ENCODE results near the gene COL4A2. TPM values are rescaled to one million over a fixed set of nuclear protein-coding genes. Genes with fewer than 3 reads are reported as not detected.
A peak's percentile ranks its signal among the peaks of the same experiment; 100 is the strongest.

COL4A2 gene
- total RNA-seq, 6 donors from 2014 or later = 169 to 458 (median 258) TPM

DNA sequence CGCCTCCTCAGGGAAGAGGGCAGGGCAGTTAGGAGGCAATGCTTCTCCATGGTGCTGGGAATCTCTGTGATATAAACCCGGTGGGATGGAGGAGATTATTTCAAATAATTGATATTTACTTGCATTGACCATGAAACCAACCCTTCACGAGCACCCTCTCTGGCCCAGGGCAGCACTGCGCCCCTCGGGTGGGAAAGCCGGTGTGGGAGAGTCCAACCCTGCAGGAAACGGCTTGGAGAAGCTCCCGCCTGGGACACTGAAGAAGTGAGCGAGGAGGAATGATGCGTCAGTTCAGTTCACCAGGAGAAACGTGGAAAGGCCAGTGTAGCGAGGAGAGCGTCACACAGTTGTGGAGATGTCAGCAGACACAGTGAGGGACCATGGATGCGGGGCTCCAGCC is 99.9 kb downstream of the COL4A2 start:
- H3K27ac ChIP-seq = peak overlapping the region; percentile 33 to 79 (median 70)
- no peak for TF ChIP-seq POLR2A (IDR thresholded peaks at IDR 0.05)
- TF ChIP-seq CTCF (IDR thresholded peaks at IDR 0.05) = no peak
- TF ChIP-seq POLR2AphosphoS5 (IDR thresholded peaks at IDR 0.05) = no peak
- TF ChIP-seq EP300 (IDR thresholded peaks at IDR 0.05) = no peak
- ATAC-seq (ENCODE audit: low FRiP score in 2 of 2) (no peak), DNase-seq (no peak)
- H3K4me1 ChIP-seq = peaks cover 39 to 61% (median 58%) of the 10 kb centered on the region in 4 donors
- H3K36me3 ChIP-seq = no peaks in the 10 kb centered on the region
- no peak overlapping the region for H3K4me3 ChIP-seq
- 66 to 71% methylated on average over 14 of the region's 14 CpGs for WGBS, 2 donors
- no peaks in the 10 kb centered on the region for H3K9me3 ChIP-seq
- H3K27me3 ChIP-seq = no peaks in the 10 kb centered on the region

DNA sequence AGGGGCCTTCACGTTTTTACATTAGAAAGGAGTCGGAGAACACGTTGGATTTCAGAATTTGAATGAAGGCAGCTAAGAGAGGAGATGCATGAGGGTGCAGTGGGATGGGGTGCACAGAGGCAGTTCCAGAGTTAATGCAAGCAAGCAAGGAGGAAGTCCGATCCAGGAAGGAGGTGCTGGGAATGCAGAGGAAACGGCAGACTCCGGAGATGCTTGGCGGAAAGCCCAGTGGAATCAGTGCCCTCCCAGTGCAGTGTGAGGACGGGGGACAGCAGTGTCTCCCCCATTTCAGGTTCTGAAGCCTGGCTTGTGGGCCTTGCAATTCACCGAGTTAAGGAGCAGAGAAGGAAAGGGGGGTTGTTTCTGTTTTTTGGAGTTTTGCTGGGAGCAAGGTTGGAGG is 100.4 kb downstream of the COL4A2 start:
- WGBS, 2 donors = 17 to 38% methylated on average over 9 of the region's 9 CpGs
- H3K4me3 ChIP-seq = no peak overlapping the region
- ATAC-seq (ENCODE audit: low FRiP score in 2 of 2) = no peak
- no peaks in the 10 kb centered on the region for H3K9me3 ChIP-seq
- no peaks in the 10 kb centered on the region for H3K36me3 ChIP-seq
- peaks cover 40 to 65% (median 63%) of the 10 kb centered on the region in 4 donors for H3K4me1 ChIP-seq
- no peak for DNase-seq
- no peak for TF ChIP-seq CTCF (IDR thresholded peaks at IDR 0.05)
- no peak for TF ChIP-seq POLR2A (IDR thresholded peaks at IDR 0.05)
- TF ChIP-seq POLR2AphosphoS5 (IDR thresholded peaks at IDR 0.05) = peak in 1 of 2 donors; percentile 6
- peak overlapping the region; percentile 58 to 79 (median 70) for H3K27ac ChIP-seq
- no peaks in the 10 kb centered on the region for H3K27me3 ChIP-seq

DNA sequence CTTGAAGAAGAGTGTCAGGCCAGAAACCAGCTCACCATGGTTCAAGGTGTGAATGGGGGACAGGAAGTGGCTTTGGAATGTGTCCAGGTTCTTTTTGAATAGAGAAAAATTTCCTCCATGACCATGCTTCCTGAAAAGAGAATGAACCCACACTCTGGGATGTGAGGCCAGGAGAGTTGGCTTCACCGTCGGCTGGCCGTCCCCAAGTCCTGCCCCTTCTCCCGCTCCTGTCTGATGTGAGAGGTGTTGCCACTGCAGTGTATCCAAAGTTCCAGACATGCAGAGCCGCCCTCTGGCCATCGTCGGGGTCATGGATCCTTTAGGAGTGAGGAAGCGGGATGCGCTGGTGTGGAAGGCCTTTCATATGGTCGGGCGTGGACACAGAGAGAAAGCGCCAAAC is 101.2 kb downstream of the COL4A2 start:
- H3K27ac ChIP-seq = peak overlapping the region; percentile 58 to 79 (median 70)
- H3K9me3 ChIP-seq = no peaks in the 10 kb centered on the region
- TF ChIP-seq POLR2A (IDR thresholded peaks at IDR 0.05) (no peak), EP300 (IDR thresholded peaks at IDR 0.05) (no peak), CTCF (IDR thresholded peaks at IDR 0.05) (no peak), POLR2AphosphoS5 (IDR thresholded peaks at IDR 0.05) (no peak)
- no peaks in the 10 kb centered on the region for H3K27me3 ChIP-seq
- H3K4me1 ChIP-seq = peaks cover 45 to 72% (median 68%) of the 10 kb centered on the region in 4 donors
- DNase-seq (no peak), ATAC-seq (ENCODE audit: low FRiP score in 2 of 2) (no peak)
- H3K36me3 ChIP-seq = no peaks in the 10 kb centered on the region
- no peak overlapping the region for H3K4me3 ChIP-seq
- WGBS, 2 donors = 76 to 82% methylated on average over 12 of the region's 12 CpGs

- Histone ChIP-seq H3K27me3 (no peaks in the 10 kb centered on the region), H3K4me1 (peaks cover 45 to 78% (median 71%) of the 10 kb centered on the region in 4 donors), H3K4me3 (no peak overlapping the region), H3K36me3 (no peaks in the 10 kb centered on the region), H3K27ac (peak overlapping the region; percentile 69 to 81 (median 78)), H3K9me3 (no peaks in the 10 kb centered on the region)
- 38 to 60% methylated on average over 9 to 13 of the region's 13 CpGs for whole genome bisulfite sequencing, 2 donors
- no peak for DNase-seq
- ATAC-seq (ENCODE audit: low FRiP score in 2 of 2) = no peak
- peak in 1 of 2 donors; percentile 59 for TF ChIP-seq POLR2AphosphoS5 (IDR thresholded peaks at IDR 0.05)
- no peak for TF ChIP-seq CTCF (IDR thresholded peaks at IDR 0.05)
- peak in 1 of 4 donors; percentile 78 for TF ChIP-seq EP300 (IDR thresholded peaks at IDR 0.05)
- TF ChIP-seq POLR2A (IDR thresholded peaks at IDR 0.05) = no peak
Measured at GRCh38 chr13:110409581-110409992, 102.5 kb downstream of the COL4A2 start.

DNA sequence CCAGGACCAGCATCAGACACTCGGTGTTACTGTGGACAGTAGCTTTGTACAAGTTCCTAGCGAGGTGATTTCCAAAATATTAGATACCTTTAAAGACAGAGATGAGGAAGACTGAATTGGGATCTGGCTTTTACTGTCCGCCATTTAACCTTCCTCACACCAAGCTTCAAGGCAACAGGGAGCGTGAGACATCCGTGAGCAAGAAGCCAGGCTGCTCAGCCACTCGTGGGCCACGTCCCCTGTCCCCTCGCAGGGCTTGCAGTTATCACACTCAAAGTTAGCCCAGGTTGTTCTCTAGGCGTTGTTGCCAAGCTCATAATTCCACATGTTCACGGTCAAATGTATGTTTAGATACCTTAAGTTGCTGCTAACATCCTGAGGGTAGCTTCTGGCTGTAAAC is 102.9 kb downstream of the COL4A2 start:
- 72 to 78% methylated on average over 10 of the region's 10 CpGs for WGBS, 2 donors
- H3K27ac ChIP-seq = peak overlapping the region; percentile 69 to 81 (median 78)
- no peak for DNase-seq
- no peaks in the 10 kb centered on the region for H3K27me3 ChIP-seq
- no peak for ATAC-seq (ENCODE audit: low FRiP score in 2 of 2)
- peaks cover 45 to 77% (median 70%) of the 10 kb centered on the region in 4 donors for H3K4me1 ChIP-seq
- no peak overlapping the region for H3K4me3 ChIP-seq
- TF ChIP-seq POLR2A (IDR thresholded peaks at IDR 0.05) (no peak), CTCF (IDR thresholded peaks at IDR 0.05) (no peak), POLR2AphosphoS5 (IDR thresholded peaks at IDR 0.05) (no peak), EP300 (IDR thresholded peaks at IDR 0.05) (no peak)
- no peaks in the 10 kb centered on the region for H3K36me3 ChIP-seq
- no peaks in the 10 kb centered on the region for H3K9me3 ChIP-seq
